Colon (tissue), 2 donors: ENCODE measurements around the gene MYH11.
"Not testable (repeated sequence)": the region's sequence is repeated elsewhere in the genome, so short reads cannot be mapped to it uniquely, and the experiment has no call there.

Source experiments
- FAIRE-seq: peaks from 2 replicates; lab custom pipeline; 2012; peaks lifted over from hg19 to GRCh38; lab: Jason Lieb, UNC
- donor health status: control.
- donor health status: control.

MYH11 gene

DNA sequence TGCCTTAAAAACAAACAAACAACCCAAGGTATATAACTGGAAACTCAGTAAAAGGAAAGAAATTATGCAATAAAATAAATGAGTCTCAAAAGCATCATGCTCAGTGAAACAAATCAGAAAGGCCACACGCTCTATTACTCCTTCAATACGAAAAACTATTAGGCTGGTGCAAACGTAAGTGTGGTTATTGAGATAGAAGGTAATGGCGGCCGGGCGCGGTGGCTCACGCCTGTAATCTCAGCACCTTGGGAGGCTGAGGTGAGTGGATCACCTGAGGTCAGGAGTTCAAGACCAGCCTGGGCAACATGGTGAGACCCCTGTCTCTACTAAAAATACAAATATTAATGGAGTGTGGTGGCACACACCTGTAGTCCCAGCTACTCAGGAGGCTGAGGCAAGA, 17.6 kb downstream of the MYH11 start:
- FAIRE-seq = not testable (repeated sequence)

DNA sequence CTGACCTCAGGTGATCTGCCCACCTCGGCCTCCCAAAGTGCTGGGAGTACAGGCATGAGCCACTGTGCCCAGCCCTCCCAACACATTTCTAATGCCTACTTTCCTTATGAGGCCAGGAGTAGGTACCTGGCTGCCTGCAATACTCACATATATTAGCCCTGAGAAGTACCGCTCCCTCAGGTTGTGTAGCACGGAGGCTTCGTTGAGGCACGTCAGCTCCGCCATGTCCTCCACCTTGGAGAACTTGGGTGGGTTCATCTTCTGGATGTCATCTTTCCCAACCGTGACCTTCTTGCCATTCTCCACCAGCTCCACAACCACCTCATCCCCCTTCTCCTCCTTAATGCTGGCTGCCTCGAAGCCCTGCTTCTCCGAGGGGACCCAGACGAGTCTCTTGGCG, 19.1 kb downstream of the MYH11 start:
- FAIRE-seq = no peak

DNA sequence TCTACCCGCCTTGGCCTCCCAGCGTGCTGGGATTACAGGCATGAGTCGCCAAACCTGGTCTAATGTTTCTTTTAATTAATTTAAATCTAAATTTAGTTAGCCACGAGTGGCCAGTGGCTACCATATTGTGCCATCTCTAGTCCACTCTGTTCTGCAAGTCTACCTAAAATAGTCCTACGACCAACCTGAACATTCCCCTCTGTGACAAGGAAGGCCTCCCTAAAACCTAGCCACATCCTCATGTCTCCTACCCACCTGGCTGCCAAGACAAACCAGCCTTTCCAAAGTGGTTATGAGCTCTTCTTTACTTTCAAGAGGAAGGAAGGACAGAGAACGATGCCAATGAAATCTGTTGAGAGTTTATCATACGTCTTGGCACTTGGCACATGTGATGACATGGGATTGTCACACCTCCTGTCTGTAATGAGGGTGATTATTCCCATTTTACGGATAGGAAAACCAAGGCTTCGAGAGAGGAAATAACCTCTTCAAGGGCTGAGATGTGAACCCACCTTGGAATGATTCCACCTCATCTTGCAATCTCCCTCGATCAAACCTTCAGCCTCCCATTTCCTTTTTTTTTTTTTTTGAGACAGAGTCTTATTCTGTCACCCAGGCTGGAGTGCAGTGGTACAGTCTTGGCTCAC, 19.7 kb downstream of the MYH11 start:
- no peak for FAIRE-seq

DNA sequence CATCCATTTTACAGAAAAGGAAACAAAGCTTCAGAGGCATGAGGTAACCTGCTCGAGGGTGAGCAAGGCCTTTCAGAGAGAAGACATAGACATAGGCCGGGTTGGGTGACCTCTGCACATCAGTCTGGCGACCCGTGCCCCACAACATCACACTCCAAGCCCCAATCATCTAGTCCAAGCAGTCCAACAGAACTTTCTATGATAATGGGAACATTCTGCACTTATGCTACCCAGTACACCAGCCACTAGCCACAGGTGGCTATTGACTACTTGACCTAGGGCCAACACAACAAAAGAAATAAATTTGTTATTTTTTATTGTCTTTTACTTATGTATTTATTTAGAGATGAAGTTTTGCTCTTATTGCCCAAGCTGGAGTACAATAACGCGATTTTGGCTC, 20.8 kb downstream of the MYH11 start:
- FAIRE-seq = no peak

DNA sequence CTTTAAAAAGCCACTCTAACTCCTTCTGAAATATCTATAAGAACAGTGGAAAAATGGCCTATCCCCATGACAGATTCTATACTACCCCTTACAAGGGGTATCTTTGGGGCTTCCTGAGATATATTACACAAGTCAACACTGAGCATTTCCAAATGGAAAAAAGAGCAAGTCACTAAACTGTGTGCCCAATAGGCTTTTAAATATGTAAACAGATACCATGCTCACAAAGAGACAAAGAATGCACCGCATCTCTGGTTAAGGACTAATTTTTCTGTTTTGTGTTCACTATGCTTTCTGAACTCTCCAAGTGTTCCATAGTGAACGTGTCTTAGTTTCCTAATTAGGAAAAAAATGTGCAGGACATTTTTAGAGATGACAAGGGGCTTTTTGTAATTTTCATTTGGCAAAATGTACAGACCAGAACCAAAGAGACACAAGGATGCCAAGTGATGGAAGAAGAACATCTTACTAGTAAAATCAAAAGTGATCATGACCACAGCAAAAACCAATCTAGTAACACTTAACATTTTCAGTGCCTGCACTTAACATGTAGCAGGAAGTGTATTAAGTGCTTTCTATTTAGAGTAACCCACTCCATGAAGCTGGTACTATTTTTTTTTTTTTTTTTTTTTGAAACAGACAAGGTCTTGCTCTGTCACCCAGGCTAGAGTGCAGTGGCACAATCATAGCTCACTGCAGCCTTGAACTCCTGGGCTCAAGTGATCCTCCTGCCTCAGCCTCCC, 21.5 kb downstream of the MYH11 start:
- no peak for FAIRE-seq

DNA sequence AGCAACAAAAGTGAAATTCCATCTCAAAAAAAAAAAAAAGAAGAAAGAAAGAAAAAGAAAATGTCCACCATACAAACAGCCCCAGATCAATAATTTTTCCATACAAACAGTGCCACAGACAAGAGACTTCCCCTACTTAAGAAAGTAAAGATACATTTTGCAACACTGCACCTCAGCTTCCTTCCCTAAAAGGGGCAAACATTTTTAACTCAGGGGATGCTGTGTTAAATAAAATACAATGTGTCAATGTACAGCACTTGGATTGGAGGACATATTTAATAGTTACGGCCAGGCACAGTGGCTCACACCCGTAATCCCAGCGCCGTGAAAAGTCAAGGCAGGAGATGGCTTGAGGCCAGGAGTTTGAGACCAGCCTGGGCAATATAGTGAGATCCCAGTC, 22.3 kb downstream of the MYH11 start:
- FAIRE-seq = no peak

DNA sequence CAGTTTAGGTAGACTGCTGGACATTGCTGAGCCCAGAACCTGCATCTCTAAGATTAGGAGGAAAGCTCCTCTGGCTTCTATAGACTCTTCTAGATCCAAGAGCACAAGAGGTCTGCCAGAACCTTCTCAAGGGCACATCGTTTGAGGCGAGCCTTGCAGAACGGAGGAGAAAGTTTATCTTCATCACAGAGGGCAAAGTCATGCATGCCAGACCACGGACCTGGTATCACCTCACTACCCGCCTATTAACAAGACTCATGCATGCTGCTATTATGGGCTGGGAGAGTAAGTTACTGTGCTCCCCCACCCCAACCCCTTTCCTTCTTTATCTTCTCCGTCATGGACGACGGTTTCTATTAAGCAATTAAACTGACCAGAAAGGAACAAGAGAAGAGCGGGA, 23.3 kb downstream of the MYH11 start:
- FAIRE-seq = no peak

DNA sequence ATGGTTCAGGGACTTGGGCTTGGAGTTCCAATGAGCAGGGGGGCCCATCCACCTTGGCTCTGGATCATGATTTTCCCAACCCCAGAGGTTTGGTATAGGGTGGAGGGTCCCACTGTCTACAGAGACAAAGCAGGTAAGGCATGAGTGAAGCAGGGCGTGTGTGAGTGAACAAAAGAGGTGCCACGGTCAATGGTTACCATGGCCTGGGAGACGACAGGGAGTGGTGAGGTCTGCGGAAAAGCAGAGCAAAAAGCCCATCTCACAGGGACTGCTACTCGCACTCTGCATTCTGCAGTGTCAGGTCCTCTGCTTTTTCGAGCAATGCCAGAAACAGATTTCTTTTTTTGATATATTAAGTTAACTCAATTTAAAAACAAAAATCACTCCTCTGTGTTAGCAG, 24.6 kb downstream of the MYH11 start:
- FAIRE-seq = no peak

DNA sequence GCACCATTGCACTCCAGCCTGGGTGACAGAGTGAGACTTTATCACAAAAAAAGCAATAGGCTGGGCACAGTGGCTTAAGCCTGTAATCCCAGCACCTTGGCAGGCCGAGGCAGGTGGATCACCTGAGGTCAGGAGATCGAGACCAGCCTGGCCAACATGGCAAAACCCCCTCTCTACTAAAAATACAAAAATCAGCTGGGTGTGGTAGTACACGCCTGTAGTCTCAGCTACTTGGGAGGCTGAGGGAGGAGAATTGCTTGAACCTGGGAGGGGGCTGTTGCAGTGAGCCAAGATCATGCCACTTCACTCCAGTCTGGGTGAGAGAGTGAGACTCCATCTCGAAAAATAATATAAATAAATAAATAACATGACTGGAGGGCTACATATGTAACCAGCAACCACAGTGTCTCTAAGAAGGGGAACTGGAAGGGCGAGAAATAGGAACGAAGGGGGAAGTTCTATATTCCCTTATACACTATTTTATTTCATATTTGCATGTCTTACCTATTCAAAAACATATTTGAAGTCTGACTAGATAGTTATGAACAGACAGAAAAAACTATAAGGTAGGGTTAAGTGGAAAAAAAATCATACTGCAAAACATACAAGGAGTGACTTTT, 25.9 kb downstream of the MYH11 start:
- FAIRE-seq = no peak

DNA sequence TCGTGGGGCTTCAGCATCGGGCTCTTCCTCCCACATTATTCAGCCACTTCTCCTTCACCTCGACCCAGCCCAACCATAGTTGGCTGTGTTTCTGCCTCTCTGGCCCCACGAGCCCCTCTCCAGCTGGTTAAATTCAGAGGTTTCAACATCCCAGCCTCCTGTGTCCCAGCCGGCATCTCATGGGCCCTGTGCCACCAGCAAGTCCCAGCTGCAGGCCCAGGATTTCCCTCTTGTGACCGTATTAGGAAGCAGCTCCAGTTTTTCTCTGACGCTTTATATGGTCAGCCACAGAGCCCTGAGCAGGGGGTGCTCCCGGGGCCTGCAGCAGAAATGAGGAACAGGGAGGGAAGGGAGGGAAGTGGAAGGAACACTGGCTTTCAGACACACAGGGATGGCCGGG, 27.4 kb downstream of the MYH11 start:
- no peak for FAIRE-seq

DNA sequence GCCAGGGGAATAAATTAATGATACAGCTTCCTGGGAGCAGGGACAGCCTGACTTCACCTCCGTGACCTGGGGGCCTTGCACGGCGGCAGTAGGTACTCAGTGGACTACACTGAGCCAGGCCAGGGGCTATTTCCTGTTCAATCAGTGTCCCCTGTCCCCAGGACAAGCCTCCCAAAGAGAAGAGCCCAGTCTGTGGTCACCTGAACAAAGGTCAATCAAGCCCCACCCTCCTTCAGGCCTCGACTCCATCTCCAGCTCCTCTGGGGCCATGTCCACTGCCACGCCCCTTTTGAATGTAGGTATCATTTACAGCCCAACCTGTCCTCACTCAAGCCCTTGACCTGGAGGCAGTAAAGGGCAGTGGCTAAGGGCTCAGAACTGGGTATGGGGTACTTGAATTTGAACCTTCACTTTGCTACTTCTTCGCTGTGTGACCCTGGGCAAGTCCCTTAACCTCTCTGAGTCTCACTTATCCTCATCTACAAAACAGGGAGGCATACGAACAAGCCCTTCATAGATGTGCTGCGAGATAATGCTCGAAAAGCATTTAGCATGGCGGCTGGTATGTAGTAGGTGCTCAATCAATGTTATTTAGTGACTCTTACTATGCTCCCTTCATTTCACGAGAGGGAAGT, 29.0 kb downstream of the MYH11 start:
- FAIRE-seq = no peak

DNA sequence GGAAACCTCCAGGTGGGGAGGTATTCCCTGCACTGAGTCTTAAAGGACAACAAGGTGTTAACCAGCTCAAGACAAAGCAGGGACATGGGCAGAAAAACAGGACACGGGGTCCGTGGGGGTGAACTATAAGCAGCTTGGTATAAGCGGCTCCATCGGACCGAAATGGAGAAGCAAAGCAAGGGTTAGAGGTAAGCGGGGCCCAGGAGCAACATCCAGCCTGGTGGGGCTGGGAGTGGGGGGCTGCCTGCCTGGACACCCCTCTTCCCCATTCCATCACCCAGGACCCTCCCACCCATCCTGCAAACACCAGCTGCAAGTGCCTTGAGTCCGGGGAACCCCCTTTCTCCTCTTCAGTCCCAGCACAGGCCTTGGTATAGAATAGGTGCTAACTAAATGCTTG, 29.5 kb downstream of the MYH11 start:
- FAIRE-seq = no peak

DNA sequence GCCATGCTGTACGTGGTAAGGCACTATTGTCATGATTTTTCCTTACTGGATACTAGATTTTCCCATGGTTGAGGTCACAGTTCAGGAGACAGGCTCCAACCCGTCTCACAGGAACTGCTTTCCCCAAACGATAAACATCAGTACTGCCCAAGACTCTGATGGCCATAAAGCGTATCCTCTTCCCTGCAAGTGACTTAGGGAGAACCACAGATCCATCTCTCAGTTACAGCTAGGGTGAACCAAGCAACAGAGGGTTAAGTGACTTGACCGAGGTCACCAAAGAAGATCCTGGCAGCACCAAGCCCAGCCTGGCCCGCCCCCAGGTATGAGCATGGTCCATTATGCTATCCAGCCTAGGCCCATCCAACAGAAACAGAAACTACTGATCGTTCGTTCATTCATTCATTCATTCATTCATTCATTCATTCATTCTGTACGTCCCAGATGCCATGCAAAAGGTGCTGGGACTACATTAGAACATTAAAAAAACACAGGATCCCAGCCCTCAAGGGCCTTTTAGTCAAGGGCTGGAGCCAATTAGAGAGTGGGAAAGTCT, 31.0 kb downstream of the MYH11 start:
- FAIRE-seq = no peak

DNA sequence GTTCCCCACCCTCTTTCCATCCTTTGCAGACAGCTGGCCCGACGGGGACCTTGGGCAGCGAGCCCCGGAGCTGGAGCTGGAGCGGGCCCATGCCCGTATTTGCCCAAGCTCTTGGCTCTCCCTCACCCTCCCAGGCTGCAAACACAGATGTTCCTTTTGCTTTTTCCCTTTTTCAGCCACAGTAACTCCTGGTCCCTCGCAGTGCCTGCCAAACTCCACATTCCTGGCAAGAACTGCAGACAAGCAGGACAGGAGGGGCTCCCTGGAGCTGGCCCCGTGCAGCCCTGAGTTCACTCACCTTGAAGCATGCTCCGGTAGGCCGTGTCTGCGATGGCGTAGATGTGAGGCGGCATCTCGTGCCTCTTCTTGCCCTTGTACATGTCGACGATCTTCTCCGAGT, 33.9 kb downstream of the MYH11 start:
- no peak for FAIRE-seq

DNA sequence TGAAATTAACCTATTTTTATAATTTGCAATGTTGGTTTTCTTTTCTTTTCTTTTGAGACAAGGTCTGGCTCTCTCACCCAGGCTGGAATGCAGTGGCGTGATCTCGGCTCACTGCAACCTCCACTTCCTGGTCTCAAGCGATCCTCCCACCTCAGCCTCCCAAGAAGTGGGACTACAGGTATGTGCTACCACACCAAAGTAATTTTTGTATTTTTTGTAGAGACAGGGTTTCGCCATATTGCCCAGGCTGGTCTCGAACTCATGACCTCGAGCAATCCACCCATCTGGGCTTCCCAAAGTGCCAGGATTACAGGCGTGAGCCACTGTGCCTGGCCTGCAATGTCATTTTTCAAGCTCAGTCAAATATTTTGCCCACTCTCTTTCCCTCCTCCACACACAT, 36.0 kb downstream of the MYH11 start:
- FAIRE-seq = no peak

DNA sequence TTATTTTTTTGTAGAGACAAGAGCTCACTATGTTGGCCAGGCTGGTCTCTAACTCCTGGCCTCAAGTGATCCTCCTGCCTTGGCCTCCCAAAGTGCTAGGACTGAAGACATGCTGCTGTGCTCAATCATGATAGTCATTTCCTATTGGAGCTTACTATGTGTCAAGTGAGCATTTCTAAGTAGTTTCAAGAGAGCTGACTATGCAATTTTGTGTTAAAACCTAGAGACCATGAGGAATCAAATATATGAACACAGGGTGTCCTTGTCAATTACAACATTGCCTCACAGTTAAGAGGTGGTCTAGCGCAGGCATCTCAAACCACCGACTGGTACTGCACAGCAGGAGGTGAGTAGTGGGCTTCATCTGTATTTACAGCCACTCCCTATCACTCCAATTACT, 37.8 kb downstream of the MYH11 start:
- FAIRE-seq = no peak

DNA sequence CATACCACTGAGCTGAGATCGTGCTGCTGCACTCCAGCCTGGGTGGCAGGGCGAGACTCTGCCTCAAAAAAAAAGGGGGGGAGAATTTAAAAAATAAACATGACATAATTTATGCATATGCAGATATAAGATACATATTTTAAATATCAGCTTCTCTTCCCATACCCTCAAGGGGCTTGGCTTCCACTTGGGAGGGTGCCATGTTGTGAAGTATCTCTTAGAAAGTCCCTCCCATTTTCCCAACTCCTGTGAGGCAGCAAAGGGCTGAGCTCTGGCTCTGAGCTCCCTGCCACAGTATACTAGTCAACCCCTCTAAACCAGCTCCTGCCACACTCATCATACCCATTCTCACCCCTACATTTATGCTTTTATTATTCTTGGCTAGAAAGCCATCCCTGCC, 39.4 kb downstream of the MYH11 start:
- FAIRE-seq = no peak

DNA sequence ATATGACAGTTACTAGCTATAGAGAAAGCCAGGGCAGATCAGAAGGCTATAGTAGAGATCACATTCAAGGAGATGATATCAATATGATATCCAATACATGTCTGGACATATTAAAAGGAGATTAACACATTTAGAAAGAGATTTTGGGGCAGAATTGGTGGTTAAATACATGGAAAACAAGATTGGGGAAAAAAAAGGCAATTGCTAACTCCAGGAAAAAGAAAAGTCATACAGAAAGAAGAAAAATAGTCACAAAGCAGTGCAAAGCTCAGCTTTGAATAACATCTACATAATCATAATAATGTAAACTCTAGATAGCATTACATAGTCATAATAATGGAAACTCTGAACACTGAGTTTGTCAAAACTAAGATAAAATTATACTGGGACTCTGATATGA, 40.6 kb downstream of the MYH11 start:
- no peak for FAIRE-seq

DNA sequence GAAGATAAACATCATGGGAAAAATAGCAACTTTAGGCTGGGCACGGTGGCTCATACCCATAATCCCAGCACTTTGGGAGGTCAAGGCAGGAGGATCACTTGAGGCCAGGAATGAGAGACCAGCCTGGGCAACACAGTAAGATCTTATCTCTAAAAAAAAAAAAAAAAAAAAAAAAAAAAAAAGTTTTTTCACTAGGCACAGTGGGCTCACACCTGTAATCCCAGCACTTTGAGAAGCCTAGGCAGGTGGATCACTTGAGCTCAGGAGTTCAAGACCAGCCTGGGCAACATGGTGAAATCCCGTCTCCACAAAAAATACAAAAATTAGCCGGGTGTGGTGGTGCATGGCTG, 44.5 kb downstream of the MYH11 start:
- not testable (repeated sequence) for FAIRE-seq

DNA sequence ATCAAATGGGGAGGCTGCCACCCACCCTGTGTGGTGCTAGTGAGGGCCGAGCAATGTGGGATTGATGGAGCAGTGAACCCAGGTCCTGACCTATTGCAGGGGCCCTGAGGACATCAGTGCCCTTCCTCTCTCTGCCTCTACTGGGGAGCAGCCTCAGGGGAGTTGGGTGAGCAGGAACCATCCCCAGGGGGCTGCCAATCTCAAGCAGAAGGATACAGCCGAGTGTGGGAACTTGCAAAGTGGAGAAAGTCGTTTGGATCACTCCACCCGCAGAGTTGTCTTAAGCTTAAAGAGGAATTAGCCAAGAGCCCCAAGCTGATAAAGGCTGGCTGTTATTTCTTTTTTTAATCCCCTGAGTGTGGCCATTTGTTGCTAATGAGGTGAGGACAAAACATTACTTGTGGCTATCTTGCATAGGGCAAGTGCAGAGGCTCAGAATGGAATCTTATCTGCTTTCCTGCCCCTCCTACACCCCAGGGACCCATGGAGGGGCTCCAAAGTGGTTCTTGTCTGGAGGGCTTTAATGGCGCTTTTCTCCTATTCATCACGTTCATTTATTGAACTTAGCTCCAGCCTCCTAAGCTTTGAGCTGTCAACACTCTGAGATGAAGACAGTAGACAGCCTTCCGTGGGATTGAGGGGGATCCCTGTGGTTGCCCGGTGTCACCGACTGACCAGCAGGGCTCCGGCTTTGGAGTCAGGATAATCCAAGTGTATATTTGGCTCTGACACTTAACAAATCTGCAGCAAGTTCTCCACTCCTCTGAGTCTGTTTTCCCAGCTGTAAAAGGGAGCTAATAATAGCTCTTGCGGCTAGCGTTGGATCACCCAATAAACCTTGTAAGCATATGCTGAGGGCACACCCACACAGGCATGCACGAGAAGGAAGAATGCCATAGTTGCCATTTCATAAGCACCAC, 45.1 kb downstream of the MYH11 start:
- FAIRE-seq = no peak

DNA sequence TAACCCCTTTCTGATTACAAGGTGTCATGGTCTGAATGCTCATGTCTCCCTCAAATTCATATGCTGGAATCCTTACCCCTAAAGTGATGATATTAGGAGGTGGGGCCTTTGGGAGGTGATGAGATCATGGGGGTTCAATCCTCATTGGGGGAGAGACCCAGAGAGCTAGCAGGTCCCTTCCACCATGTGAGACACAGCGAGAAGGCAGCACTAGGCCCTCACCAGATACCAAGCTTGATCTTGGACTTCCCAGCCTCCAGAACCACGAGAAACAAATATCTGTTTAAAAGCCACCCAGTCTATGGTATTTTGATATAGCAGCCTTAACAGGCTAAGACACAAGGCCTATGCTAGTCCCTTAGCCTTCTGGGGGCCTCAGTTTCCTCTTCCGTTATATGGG, 45.9 kb downstream of the MYH11 start:
- no peak for FAIRE-seq

DNA sequence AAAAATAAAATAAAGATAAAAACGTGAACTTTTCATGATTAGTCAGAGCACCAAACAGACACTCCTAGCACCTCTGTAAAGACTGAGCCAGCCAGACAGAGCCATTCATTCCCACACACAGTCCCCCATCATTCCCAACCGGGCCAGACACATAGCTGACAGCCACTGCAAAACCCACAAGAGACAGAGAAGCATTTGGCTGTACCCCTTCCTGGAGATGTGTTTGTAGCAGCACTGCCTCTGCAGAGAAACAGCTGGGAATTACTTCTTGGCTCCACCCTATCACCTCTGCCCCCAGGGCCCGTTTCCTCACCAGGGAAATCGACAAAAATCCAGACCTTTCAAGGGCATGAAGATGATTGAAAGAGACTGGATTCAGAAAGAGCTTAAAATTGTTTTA, 46.4 kb downstream of the MYH11 start:
- FAIRE-seq = no peak
